GM18519 (cell line): Measurements from ENCODE around the gene CDC123.
"Not testable (repeated sequence)": the region's sequence is repeated elsewhere in the genome, so short reads cannot be mapped to it uniquely, and the experiment has no call there.

Experiments
- ATAC-seq: cut with Tn5 transposase; IDR thresholded peaks from one replicate; pipeline ENCODE4 v1.9.1; 2021; ENCODE audit warnings: mild to moderate bottlenecking, moderate library complexity; ENCODE audit not compliant: unreplicated experiment, low FRiP score

Gene CDC123

DNA sequence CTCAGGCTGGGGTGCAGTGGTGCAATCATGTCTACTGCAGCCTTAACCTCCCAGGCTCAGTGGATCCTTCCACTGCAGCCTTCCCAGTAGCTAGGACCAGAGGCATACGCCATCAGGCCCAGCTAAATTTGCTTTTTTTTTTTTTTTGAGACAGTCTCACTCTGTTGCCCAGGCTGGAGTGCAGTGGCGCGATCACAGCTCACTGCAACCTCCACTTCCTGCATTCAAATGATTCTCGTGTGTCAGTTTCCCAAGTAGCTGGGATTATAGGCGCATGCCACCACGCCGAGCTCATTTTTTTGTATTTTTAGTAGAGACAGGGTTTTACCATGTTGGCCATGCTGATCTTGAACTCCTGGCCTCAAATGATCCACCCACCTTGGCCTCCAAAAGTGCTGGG is 81.9 kb downstream of the CDC123 start:
- ATAC-seq, result not testable (repeated sequence)

DNA sequence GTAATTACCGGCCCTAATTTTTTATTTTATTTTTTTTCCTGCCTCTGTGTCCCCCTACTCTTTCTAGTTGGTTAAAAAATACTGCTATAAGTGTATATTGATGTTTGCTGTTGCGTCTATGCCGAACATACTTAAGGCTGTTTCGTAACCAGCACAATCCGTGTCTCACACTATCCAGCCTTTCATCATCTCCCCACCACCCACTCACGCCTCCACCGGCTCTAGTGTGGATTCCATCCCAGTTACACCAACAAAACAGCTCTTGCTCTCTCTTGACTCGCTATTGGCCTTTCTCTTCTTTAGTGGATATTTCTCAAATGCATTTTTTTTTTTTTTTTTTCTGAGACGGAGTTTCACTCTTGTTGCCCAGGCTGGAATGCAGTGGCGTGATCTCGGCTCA is 83.3 kb downstream of the CDC123 start:
- ATAC-seq, result no peak

DNA sequence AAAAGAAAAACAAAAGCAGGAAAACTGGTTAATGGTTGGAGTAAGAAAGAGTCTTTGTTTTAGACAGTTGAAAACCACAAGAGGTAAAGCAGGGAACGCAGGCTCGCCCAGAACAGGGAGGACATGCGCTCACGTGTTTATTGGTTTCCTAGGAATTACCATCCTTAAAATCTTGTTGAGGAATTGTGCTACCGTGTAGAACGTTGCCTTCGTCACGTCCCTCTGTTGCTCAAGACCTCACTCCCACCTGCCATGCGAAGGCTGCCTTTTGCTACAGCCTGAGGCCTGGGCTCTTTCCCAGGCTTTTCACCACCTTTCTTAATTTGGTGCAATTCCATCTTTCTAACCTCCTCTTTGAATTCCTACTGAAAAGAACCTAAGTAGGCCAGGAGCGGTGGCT is 91.8 kb downstream of the CDC123 start:
- ATAC-seq, result no peak

DNA sequence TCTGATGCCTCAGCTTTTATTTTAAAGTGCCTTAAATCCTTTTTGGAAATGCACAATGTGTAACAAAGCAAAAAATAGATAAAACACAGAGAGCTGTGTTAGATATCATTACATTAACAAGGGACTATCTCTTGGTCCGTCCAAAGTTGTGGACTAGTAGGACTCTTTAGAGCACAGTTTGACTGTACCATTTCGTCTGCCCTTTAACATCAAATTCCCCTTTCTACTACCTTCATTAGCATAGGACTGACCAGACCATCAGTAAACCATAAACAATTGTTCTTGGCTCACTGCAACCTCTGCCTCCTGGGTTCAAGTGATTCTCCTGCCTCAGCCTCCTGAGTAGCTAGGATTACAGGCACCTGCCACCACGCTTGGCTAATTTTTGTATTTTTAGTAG is 101.8 kb downstream of the CDC123 start:
- ATAC-seq, result not testable (repeated sequence)

DNA sequence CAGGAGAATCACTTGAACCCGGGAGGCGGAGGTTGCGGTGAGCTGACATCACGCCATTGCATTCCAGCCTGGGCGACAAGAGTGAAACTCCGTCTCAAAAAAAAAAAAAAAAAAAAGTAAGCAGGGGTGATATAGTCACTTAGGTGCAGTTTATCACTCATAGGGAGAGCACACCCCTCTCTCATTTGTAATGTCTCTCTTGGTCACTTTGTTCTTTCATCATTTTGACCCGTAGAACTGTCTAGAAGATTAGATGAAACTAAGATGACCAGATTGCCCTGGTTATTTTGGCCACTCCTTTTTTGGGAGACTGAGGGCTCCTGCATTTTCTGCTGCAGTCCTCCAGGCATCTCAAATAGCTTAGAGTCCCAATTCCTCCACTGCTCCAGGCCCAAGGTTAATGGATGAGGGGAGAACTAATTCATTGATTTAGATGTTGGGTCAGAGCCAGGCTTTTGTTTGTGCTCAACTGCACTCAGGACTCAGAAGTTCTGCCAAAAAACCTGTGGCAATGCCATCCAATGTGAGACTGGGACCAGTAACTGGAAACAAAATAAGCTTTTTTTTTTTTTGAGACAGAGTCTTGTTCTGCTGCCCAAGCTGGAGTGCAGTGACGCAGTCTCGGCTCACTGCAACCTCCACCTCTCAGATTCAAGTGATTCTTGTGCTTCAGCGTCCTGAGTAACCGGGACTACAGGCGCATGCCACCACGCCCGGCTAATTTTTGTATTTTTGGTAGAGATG is 103.4 kb downstream of the CDC123 start:
- no peak for ATAC-seq
